Measurements from ENCODE around the gene RNU2-63P. TPM values are rescaled to one million over a fixed set of nuclear protein-coding genes. Genes with fewer than 3 reads are reported as not detected.
"Not testable (repeated sequence)": the region's sequence is repeated elsewhere in the genome, so short reads cannot be mapped to it uniquely, and the experiment has no call there.

The RNU2-63P gene
- total RNA-seq, 6 experiments from 2014 or later: 12.9 to 24.5 (median 19.1) TPM

DNA sequence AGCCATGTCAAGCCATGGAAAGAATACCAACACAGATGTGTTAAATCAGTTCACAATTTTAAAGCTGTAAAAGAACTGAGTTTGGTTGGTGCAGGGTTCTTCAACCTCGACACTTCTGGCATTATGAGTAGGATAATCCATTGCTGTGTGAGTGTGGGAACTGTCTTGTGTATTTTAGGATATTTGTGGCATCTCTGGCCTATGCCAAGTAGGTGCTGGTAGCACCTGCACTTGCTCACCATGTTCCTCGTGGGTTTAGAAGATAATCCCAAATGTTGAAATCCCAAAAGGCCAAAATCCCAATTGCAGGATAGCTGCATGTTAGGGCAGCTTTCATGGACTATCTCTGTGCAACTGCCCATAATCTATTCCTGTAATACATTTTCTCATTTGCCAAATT, 35.4 kb upstream of the RNU2-63P start:
- no peak overlapping the region for H3K4me3 Mint-ChIP-seq
- H3K27me3 Mint-ChIP-seq (ENCODE audit: insufficient read depth): peaks cover 5% of the 10 kb centered on the region
- H3K4me1 Mint-ChIP-seq (ENCODE audit: low read depth): peaks cover 36% of the 10 kb centered on the region
- TF ChIP-seq CTCF (IDR thresholded peaks at IDR 0.05): no peak
- no peak overlapping the region for H3K27ac Mint-ChIP-seq
- H3K36me3 Mint-ChIP-seq (ENCODE audit: low read depth): peaks cover 38% of the 10 kb centered on the region
- DNase-seq: no peak
- peaks cover 4% of the 10 kb centered on the region; the same call in 1 of the 2 replicates for H3K9me3 Mint-ChIP-seq

GRCh38 chr2:88049622-88050021, 33.3 kb upstream of the RNU2-63P start:
- TF ChIP-seq CTCF (IDR thresholded peaks at IDR 0.05): no peak
- peaks cover 27% of the 10 kb centered on the region for H3K4me1 Mint-ChIP-seq (ENCODE audit: low read depth)
- no peak for DNase-seq
- peaks cover 30% of the 10 kb centered on the region for H3K36me3 Mint-ChIP-seq (ENCODE audit: low read depth)
- H3K4me3 Mint-ChIP-seq: no peak overlapping the region
- no peaks in the 10 kb centered on the region for H3K27me3 Mint-ChIP-seq (ENCODE audit: insufficient read depth)
- no peak overlapping the region for H3K27ac Mint-ChIP-seq
- H3K9me3 Mint-ChIP-seq: no peaks in the 10 kb centered on the region

DNA sequence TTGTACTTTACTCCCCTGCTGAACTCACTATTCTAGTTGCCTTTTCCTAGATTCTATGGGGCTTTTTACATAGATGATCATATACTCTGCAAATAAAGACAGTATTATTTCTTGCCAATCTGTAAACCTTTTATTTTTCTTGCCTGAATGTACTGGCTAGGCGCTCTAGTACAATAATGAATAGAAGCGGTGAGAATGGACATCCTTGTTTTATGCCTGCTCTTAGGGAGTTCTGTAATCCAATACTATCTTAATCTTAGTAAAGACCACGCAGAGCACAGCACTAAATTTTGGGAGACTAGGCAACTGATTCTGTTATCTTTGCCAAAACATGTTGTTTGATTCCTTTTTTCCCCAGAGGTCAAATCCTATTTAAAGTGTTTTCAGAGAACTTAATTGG, 32.2 kb upstream of the RNU2-63P start:
- Mint-ChIP-seq H3K9me3 (no peaks in the 10 kb centered on the region), H3K27me3 (ENCODE audit: insufficient read depth) (no peaks in the 10 kb centered on the region), H3K27ac (no peak overlapping the region), H3K4me1 (ENCODE audit: low read depth) (peaks cover 21% of the 10 kb centered on the region), H3K4me3 (no peak overlapping the region), H3K36me3 (ENCODE audit: low read depth) (peaks cover 26% of the 10 kb centered on the region)
- no peak for DNase-seq
- no peak for TF ChIP-seq CTCF (IDR thresholded peaks at IDR 0.05)

GRCh38 chr2:88045561-88045960, 29.2 kb upstream of the RNU2-63P start:
- H3K4me3 Mint-ChIP-seq; H3K27ac Mint-ChIP-seq; DNase-seq; H3K27me3 Mint-ChIP-seq (ENCODE audit: insufficient read depth); H3K9me3 Mint-ChIP-seq: not testable (repeated sequence)
- Mint-ChIP-seq H3K36me3 (ENCODE audit: low read depth) (peaks cover 28% of the 10 kb centered on the region), H3K4me1 (ENCODE audit: low read depth) (peaks cover 38% of the 10 kb centered on the region)

GRCh38 chr2:88042476-88042875, 26.1 kb upstream of the RNU2-63P start:
- peaks cover 19% of the 10 kb centered on the region for H3K36me3 Mint-ChIP-seq (ENCODE audit: low read depth)
- peaks cover 63% of the 10 kb centered on the region for H3K4me1 Mint-ChIP-seq (ENCODE audit: low read depth)
- no peak for DNase-seq
- H3K4me3 Mint-ChIP-seq: no peak overlapping the region
- H3K27me3 Mint-ChIP-seq (ENCODE audit: insufficient read depth): no peaks in the 10 kb centered on the region
- no peaks in the 10 kb centered on the region for H3K9me3 Mint-ChIP-seq
- TF ChIP-seq CTCF (IDR thresholded peaks at IDR 0.05): no peak
- H3K27ac Mint-ChIP-seq: no peak overlapping the region

GRCh38 chr2:88038263-88039105, 22.1 kb upstream of the RNU2-63P start:
- Mint-ChIP-seq H3K27me3 (ENCODE audit: insufficient read depth) (no peaks in the 10 kb centered on the region), H3K27ac (peak overlapping the region; percentile 89)
- TF ChIP-seq CTCF (IDR thresholded peaks at IDR 0.05): no peak

More at GRCh38 chr2:88038263-88039105, 22.1 kb upstream of the RNU2-63P start:
- Mint-ChIP-seq H3K36me3 (ENCODE audit: low read depth) (peaks cover 31% of the 10 kb centered on the region), H3K9me3 (no peaks in the 10 kb centered on the region), H3K4me1 (ENCODE audit: low read depth) (peaks cover 68% of the 10 kb centered on the region), H3K4me3 (peak overlapping the region; percentile 45)
- DNase-seq: peak; percentile 92

Measured in HFFc6 (cell line).